Measurements from ENCODE around the gene SGPP2. TPM values are rescaled to one million over a fixed set of nuclear protein-coding genes. Genes with fewer than 3 reads are reported as not detected.

The SGPP2 gene
- total RNA-seq, 1 experiment from 2014 or later, result 0.57 TPM

DNA sequence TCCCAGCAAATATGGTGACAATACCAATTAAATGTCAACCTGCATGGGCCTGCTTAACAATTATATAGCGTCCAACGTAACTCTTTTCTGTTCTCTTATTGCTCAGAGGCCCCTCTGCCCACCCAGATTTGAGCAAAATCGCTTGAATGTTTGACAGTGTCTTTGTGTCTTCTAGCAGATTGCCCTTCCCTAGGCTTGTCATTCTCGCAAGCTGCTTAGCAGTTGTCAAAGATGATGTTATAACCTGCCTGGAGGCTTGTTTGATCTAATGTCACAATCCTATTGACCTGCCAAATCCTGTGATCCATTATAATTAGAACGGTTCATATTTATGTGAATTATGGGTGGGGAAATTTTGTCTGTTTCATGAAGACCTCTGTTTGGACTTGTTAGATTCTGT, 122.7 kb downstream of the SGPP2 start:
- CTCF ChIA-PET, result interaction anchor here (0.6 kb wide), 4 partner anchors 137 to 1251 kb away, joined by 4 to 13 read pairs (median 8); no protein-coding TSS in a partner anchor
- Histone ChIP-seq H3K36me3 (ENCODE audit: low read depth) (no peaks in the 10 kb centered on the region), H3F3A (ENCODE audit: insufficient read depth, low read depth) (no peaks in the 10 kb centered on the region), H3K4me2 (no peak overlapping the region), H3K79me2 (ENCODE audit: low read depth) (no peaks in the 10 kb centered on the region), H3K27me3 (ENCODE audit: insufficient read depth, low read depth) (no peaks in the 10 kb centered on the region), H2AFZ (no peak overlapping the region), H3K4me1 (replicated peaks; ENCODE audit: insufficient read depth) (no peaks in the 10 kb centered on the region), H3K27ac (no peak overlapping the region), H3K4me3 (no peak overlapping the region), H3K9me3 (ENCODE audit: insufficient read depth, low read depth) (no peaks in the 10 kb centered on the region; the same call in 1 of the 2 replicates), H4K20me1 (ENCODE audit: insufficient read depth) (no peaks in the 10 kb centered on the region), H3K9me2 (ENCODE audit: insufficient read depth) (no peaks in the 10 kb centered on the region)
- no peak for DNase-seq
- POLR2A ChIA-PET (ENCODE audit: unreplicated experiment), result no interaction called here
- intact Hi-C loops (cut with micrococcal nuclease; ENCODE audit: unreplicated experiment), result no loop called here
- TF ChIP-seq CTCF (conservative IDR thresholded peaks at IDR 0.05), result no peak
- no peak for TF ChIP-seq EZH2 (IDR thresholded peaks at IDR 0.05; ENCODE audit: low read depth)
- BruUV-seq (replicated peaks), result no TSS peak

DNA sequence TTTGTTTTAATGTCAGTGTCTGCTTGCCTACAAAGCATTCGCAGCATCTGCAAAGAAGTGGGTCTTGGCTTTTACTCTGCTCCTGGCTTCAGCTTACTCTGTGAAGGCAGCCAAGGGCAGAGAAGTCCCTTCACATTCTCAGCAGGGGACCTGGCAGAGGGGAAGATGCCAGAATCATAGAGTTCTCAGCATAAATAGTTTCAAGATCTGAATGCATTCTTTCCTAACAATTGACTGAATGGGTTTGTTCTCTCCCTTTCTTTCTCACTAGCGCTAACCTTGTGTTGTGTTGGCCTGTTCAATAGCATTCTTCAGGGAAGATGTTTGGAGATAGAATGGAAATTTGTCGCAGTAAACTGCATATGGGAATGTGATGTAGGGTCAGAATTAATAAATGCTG, 124.6 kb downstream of the SGPP2 start:
- CTCF ChIA-PET, result no interaction called here
- H4K20me1 ChIP-seq (ENCODE audit: insufficient read depth), result no peaks in the 10 kb centered on the region
- POLR2A ChIA-PET (ENCODE audit: unreplicated experiment), result interaction anchor here (0.6 to 0.9 kb wide), 2 partner anchors 24 to 106 kb away, joined by 3 to 9 read pairs; no protein-coding TSS in a partner anchor
- TF ChIP-seq CTCF (conservative IDR thresholded peaks at IDR 0.05), result no peak
- TF ChIP-seq EZH2 (IDR thresholded peaks at IDR 0.05; ENCODE audit: low read depth), result no peak
- intact Hi-C loops (cut with micrococcal nuclease; ENCODE audit: unreplicated experiment), result no loop called here
- no peaks in the 10 kb centered on the region for H3K79me2 ChIP-seq (ENCODE audit: low read depth)
- H3K36me3 ChIP-seq (ENCODE audit: low read depth), result no peaks in the 10 kb centered on the region
- DNase-seq, result no peak
- BruUV-seq (replicated peaks), result no TSS peak
- H3F3A ChIP-seq (ENCODE audit: insufficient read depth, low read depth), result no peaks in the 10 kb centered on the region
- H3K9me3 ChIP-seq (ENCODE audit: insufficient read depth, low read depth), result no peaks in the 10 kb centered on the region; the same call in 1 of the 2 replicates
- no peak overlapping the region for H3K27ac ChIP-seq
- no peaks in the 10 kb centered on the region for H3K4me1 ChIP-seq (replicated peaks; ENCODE audit: insufficient read depth)
- H3K9me2 ChIP-seq (ENCODE audit: insufficient read depth), result no peaks in the 10 kb centered on the region
- H3K4me3 ChIP-seq, result no peak overlapping the region
- no peak overlapping the region for H2AFZ ChIP-seq
- H3K4me2 ChIP-seq, result no peak overlapping the region
- no peaks in the 10 kb centered on the region for H3K27me3 ChIP-seq (ENCODE audit: insufficient read depth, low read depth)

- Histone ChIP-seq H3K4me1 (replicated peaks; ENCODE audit: insufficient read depth) (no peaks in the 10 kb centered on the region), H3F3A (ENCODE audit: insufficient read depth, low read depth) (no peaks in the 10 kb centered on the region), H2AFZ (no peak overlapping the region), H3K4me2 (no peak overlapping the region), H3K27me3 (ENCODE audit: insufficient read depth, low read depth) (no peaks in the 10 kb centered on the region), H3K9me2 (ENCODE audit: insufficient read depth) (no peaks in the 10 kb centered on the region), H3K9me3 (ENCODE audit: insufficient read depth, low read depth) (no peaks in the 10 kb centered on the region; the same call in 1 of the 2 replicates), H4K20me1 (ENCODE audit: insufficient read depth) (no peaks in the 10 kb centered on the region), H3K79me2 (ENCODE audit: low read depth) (no peaks in the 10 kb centered on the region), H3K36me3 (ENCODE audit: low read depth) (no peaks in the 10 kb centered on the region), H3K4me3 (no peak overlapping the region), H3K27ac (no peak overlapping the region)
- DNase-seq, result no peak
- ChIA-PET CTCF (interaction anchor here (0.6 kb wide), 1 partner anchor 87 kb away, joined by 5 read pairs; no protein-coding TSS in a partner anchor), POLR2A (ENCODE audit: unreplicated experiment) (no interaction called here)
- intact Hi-C loops (cut with micrococcal nuclease; ENCODE audit: unreplicated experiment), result no loop called here
- no peak for TF ChIP-seq EZH2 (IDR thresholded peaks at IDR 0.05; ENCODE audit: low read depth)
- TF ChIP-seq CTCF (conservative IDR thresholded peaks at IDR 0.05), result no peak
- BruUV-seq (replicated peaks), result no TSS peak
These were observed 130.2 kb downstream of the SGPP2 start for GRCh38 chr2:222554517-222554916.

All from PC-9 (cell line).